ENCODE results near the gene RCAN2.

The RCAN2 gene

DNA sequence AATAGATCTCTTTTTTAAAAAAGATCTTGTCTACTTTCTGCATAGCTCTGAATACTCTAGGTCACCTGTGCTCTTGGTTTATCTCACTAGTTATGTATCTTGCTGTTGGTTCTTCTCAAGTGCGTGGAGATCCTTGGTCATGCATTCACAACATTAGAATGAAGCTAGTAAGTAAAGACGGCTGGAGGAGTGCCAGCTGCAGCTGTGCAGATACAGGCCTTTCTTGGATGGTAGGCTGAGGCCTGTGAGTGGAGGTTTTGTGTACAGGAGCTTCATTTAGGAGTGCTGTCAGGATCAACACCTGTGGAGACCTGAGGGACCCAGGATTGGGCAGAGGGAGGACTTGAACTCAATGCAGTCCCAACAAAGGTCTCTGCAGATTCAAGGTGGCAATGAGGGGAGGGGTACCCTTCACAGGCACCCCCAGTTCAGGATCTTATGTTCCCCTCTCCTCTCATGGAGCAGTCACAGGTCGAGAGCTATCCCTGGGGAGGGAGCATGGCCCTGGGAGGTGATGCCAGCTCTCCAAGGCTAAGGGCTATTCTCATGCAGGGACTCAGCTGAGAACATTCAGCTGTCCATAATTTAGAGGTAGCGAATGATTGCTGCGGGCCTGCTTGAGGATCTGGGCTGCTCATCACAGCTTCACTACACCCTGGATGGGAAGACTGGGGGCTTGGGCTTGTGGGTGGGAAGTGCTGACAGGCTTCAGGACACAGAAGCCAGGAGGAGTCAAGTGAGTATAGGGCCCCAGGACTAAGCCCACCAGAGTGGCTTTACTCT lies 221.6 kb downstream of the RCAN2 start:
- ATAC-seq: no peak
- TF ChIP-seq, protein P1, sequence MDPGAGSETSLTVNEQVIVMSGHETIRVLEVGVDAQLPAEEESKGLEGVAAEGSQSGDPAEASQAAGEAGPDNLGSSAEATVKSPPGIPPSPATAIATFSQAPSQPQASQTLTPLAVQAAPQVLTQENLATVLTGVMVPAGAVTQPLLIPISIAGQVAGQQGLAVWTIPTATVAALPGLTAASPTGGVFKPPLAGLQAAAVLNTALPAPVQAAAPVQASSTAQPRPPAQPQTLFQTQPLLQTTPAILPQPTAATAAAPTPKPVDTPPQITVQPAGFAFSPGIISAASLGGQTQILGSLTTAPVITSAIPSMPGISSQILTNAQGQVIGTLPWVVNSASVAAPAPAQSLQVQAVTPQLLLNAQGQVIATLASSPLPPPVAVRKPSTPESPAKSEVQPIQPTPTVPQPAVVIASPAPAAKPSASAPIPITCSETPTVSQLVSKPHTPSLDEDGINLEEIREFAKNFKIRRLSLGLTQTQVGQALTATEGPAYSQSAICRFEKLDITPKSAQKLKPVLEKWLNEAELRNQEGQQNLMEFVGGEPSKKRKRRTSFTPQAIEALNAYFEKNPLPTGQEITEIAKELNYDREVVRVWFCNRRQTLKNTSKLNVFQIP (CRISPR knock-in tag; IDR thresholded peaks at IDR 0.05; ENCODE audit: borderline replicate concordance, low read depth): no peak
- TF ChIP-seq ISL1 (CRISPR knock-in tag; IDR thresholded peaks at IDR 0.05) (no peak), ARNTL (CRISPR knock-in tag; IDR thresholded peaks at IDR 0.05; ENCODE audit: borderline replicate concordance, low read depth) (no peak), ZFP30 (CRISPR knock-in tag; IDR thresholded peaks at IDR 0.05) (no peak), ZFP3 (CRISPR knock-in tag; IDR thresholded peaks at IDR 0.05) (no peak)
- TF ChIP-seq, protein P2, sequence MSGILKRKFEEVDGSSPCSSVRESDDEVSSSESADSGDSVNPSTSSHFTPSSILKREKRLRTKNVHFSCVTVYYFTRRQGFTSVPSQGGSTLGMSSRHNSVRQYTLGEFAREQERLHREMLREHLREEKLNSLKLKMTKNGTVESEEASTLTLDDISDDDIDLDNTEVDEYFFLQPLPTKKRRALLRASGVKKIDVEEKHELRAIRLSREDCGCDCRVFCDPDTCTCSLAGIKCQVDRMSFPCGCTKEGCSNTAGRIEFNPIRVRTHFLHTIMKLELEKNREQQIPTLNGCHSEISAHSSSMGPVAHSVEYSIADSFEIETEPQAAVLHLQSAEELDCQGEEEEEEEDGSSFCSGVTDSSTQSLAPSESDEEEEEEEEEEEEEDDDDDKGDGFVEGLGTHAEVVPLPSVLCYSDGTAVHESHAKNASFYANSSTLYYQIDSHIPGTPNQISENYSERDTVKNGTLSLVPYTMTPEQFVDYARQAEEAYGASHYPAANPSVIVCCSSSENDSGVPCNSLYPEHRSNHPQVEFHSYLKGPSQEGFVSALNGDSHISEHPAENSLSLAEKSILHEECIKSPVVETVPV (CRISPR knock-in tag; IDR thresholded peaks at IDR 0.05): no peak
- TF ChIP-seq, protein P3, sequence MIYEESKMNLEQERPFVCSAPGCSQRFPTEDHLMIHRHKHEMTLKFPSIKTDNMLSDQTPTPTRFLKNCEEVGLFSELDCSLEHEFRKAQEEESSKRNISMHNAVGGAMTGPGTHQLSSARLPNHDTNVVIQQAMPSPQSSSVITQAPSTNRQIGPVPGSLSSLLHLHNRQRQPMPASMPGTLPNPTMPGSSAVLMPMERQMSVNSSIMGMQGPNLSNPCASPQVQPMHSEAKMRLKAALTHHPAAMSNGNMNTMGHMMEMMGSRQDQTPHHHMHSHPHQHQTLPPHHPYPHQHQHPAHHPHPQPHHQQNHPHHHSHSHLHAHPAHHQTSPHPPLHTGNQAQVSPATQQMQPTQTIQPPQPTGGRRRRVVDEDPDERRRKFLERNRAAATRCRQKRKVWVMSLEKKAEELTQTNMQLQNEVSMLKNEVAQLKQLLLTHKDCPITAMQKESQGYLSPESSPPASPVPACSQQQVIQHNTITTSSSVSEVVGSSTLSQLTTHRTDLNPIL (CRISPR knock-in tag; IDR thresholded peaks at IDR 0.05; ENCODE audit: low read depth): no peak

DNA sequence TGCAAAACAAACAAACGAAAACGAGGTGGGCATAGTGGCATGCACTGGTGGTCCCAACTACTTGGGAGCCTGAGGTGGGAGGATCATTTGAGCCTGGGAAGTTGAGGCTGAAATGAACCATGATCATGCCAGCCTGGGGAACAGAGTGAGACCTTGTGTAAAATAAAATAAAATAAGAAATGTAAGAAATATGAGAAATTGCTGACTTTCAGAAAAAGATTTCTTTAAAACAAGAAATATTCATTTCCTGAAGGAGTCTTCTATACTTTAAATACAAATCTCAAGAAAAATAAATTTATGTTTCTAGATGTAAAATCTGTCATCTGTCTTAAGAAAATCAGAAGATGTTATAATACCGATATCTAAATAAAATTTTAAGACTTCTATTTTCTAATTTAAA lies 223.7 kb downstream of the RCAN2 start:
- TF ChIP-seq ZFP30 (CRISPR knock-in tag; IDR thresholded peaks at IDR 0.05): no peak
- no peak for ATAC-seq

DNA sequence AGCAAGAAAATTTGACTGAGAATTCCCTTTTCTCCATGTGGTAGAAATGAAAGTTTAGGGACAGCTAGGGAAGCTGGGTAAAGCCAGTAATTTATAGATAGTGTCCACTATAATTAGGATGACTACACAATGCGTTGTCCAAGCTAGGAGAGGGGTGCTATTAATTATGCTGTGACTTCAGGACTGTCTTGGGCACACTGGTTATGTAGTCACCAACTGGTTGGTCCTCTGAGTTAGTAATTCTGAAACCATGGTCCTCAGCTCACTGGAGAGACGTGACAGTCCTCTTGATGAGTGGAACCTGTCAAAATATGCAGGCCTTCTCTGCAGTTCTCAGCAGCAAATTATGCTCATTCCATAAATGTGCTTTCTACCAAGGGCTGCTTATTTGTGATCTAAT lies 225.9 kb downstream of the RCAN2 start:
- TF ChIP-seq ZNF70 (CRISPR knock-in tag; IDR thresholded peaks at IDR 0.05) (no peak), GLIS3 (CRISPR knock-in tag; IDR thresholded peaks at IDR 0.05) (no peak)
- TF ChIP-seq, protein P3 (CRISPR knock-in tag; IDR thresholded peaks at IDR 0.05; ENCODE audit: low read depth): no peak
- no peak for ATAC-seq

DNA sequence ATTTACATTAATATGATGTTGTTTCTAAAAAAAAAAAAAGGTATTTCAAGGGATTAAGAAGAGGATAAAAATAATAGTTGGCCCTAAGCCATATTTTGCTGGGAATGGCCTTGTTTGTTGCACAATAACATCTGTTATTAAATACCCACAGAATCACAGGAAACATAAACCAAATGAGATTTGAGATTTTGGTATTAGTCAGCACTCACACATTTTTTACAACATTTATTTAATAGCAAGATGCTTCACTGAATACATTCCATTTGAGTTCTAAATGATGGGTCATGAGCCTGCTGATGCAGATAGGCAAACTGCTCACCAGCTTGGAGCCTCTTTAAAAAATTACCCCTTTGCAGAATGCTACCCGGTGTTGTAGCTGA lies 227.6 kb downstream of the RCAN2 start:
- TF ChIP-seq, protein P4, sequence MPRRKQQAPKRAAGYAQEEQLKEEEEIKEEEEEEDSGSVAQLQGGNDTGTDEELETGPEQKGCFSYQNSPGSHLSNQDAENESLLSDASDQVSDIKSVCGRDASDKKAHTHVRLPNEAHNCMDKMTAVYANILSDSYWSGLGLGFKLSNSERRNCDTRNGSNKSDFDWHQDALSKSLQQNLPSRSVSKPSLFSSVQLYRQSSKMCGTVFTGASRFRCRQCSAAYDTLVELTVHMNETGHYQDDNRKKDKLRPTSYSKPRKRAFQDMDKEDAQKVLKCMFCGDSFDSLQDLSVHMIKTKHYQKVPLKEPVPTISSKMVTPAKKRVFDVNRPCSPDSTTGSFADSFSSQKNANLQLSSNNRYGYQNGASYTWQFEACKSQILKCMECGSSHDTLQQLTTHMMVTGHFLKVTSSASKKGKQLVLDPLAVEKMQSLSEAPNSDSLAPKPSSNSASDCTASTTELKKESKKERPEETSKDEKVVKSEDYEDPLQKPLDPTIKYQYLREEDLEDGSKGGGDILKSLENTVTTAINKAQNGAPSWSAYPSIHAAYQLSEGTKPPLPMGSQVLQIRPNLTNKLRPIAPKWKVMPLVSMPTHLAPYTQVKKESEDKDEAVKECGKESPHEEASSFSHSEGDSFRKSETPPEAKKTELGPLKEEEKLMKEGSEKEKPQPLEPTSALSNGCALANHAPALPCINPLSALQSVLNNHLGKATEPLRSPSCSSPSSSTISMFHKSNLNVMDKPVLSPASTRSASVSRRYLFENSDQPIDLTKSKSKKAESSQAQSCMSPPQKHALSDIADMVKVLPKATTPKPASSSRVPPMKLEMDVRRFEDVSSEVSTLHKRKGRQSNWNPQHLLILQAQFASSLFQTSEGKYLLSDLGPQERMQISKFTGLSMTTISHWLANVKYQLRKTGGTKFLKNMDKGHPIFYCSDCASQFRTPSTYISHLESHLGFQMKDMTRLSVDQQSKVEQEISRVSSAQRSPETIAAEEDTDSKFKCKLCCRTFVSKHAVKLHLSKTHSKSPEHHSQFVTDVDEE (CRISPR knock-in tag; IDR thresholded peaks at IDR 0.05): no peak
- TF ChIP-seq GLIS3 (CRISPR knock-in tag; IDR thresholded peaks at IDR 0.05) (no peak), ZNF8 (CRISPR knock-in tag; IDR thresholded peaks at IDR 0.05) (no peak), ZC3H10 (CRISPR knock-in tag; IDR thresholded peaks at IDR 0.05) (no peak), ZFP3 (CRISPR knock-in tag; IDR thresholded peaks at IDR 0.05) (no peak), RARB (CRISPR knock-in tag; IDR thresholded peaks at IDR 0.05) (no peak)
- no peak for ATAC-seq

DNA sequence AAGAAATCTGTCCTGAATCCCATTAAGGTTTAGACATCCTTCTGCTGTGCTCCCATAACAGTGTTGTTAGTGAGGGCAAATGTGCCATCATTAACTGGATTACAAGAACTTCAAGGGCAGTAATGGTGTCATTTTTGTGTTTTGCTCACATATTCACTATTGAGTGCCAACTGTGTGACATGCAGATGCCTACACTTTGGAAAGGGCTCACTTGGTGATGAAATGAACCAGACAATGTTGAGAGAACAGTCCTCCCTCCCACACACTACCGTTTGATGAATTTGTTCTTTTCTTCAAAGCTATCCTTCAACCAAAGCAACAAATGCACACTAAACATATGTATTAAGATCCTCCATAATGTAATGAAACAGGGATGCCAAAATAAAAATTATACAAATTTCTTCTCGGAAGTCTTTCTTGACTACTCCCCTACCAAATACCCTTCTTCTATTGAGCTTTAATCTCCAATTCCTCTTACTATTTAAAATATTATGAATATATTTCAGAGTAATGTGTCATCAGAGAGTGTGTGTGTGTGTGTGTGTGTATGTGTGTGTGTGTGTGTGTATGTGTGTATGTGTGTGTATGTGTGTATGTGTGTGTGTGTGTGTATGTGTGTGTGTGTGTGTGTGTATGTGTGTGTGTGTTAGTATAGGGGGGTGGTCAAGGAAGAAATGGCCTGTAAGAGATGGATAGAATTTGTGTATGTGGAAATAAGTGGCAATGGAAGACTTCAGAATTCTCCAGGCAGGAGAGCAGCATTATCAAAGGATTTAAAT lies 228.1 kb downstream of the RCAN2 start:
- no peak for ATAC-seq
- TF ChIP-seq, protein P4 (CRISPR knock-in tag; IDR thresholded peaks at IDR 0.05): no peak
- TF ChIP-seq PPARA (CRISPR knock-in tag; IDR thresholded peaks at IDR 0.05; ENCODE audit: borderline replicate concordance): no peak
- TF ChIP-seq TCF4 (CRISPR knock-in tag; IDR thresholded peaks at IDR 0.05; ENCODE audit: borderline replicate concordance): no peak
- no peak for TF ChIP-seq RARB (CRISPR knock-in tag; IDR thresholded peaks at IDR 0.05)
- TF ChIP-seq SNAI2 (CRISPR knock-in tag; IDR thresholded peaks at IDR 0.05): no peak
- TF ChIP-seq, protein P5, sequence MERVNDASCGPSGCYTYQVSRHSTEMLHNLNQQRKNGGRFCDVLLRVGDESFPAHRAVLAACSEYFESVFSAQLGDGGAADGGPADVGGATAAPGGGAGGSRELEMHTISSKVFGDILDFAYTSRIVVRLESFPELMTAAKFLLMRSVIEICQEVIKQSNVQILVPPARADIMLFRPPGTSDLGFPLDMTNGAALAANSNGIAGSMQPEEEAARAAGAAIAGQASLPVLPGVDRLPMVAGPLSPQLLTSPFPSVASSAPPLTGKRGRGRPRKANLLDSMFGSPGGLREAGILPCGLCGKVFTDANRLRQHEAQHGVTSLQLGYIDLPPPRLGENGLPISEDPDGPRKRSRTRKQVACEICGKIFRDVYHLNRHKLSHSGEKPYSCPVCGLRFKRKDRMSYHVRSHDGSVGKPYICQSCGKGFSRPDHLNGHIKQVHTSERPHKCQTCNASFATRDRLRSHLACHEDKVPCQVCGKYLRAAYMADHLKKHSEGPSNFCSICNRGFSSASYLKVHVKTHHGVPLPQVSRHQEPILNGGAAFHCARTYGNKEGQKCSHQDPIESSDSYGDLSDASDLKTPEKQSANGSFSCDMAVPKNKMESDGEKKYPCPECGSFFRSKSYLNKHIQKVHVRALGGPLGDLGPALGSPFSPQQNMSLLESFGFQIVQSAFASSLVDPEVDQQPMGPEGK (CRISPR knock-in tag; IDR thresholded peaks at IDR 0.05; ENCODE audit: borderline replicate concordance): no peak

Measured in SK-N-SH treated with all-trans-retinoic acid at 6 μM for 48 hours (cell line).